K562 (cell line): Measurements from ENCODE around the gene CEP78.

ENCODE experiments used
- ARNT ChIP-seq, 2 experiments: fragments of 450-650 bp; IDR thresholded peaks; 2 replicates each; pipeline ENCODE4 v1.6.1; 2016; ENCODE audit warnings: mild to moderate bottlenecking in 1 of 2
- DEAF1 ChIP-seq: fragments of 450-650 bp; formaldehyde crosslinking; IDR thresholded peaks from 2 replicates; pipeline ENCODE4 v1.4.0; 2020; ENCODE audit warnings: mild to moderate bottlenecking, moderate library complexity
- ESRRA ChIP-seq: fragments of 450-650 bp; IDR thresholded peaks from 2 replicates; pipeline ENCODE4 v1.6.1; 2014; ENCODE audit warnings: low read depth, mild to moderate bottlenecking, moderate library complexity, borderline replicate concordance
- FOXJ2 ChIP-seq: fragments of 200-800 bp; sonication (Bioruptor generic); IDR thresholded peaks from 2 replicates; pipeline ENCODE4 v1.6.1; 2016; ENCODE audit warnings: missing genetic modification characterization, missing compliant biosample characterization
- MXI1 ChIP-seq: IDR thresholded peaks from 2 replicates; pipeline ENCODE4 v1.6.1; 2011; ENCODE audit warnings: low read depth, mild to moderate bottlenecking, improper control_type of control experiment, low read length
- NBN ChIP-seq: fragments of 450-650 bp; IDR thresholded peaks from 2 replicates; pipeline ENCODE4 v1.6.1; 2016; ENCODE audit warnings: low read depth, mild to moderate bottlenecking
- NR2C2 ChIP-seq, 2 experiments: fragments of 200-800 bp in 1 of 2; sonication (Bioruptor generic) in 1 of 2; sonication (generic) in 1 of 2; formaldehyde crosslinking in 1 of 2; IDR thresholded peaks; 2 replicates each; pipeline versions ENCODE4 v1.6.1 to v1.8.0; 2016 to 2022; ENCODE audit warnings: mild to moderate bottlenecking in 1 of 2, missing compliant biosample characterization in 1 of 2, missing genetic modification characterization in 1 of 2, missing genetic modification reagents in 1 of 2
- RFX5 ChIP-seq: IDR thresholded peaks from 2 replicates; pipeline ENCODE4 v1.6.1; 2011; ENCODE audit warnings: low read depth, mild to moderate bottlenecking, improper control_type of control experiment, low read length
- TF ChIP-seq, protein P1 (sequence below), 2 experiments: fragments of 450-650 bp in 1 of 2; sonication (generic) in 1 of 2; formaldehyde crosslinking in 1 of 2; IDR thresholded peaks in 1 of 2; conservative IDR thresholded peaks in 1 of 2; 2 replicates each; pipeline versions ENCODE4 v1.6.1 to v1.8.1; 2016 to 2023; ENCODE audit warnings: mild to moderate bottlenecking in 2 of 2, moderate library complexity in 2 of 2, inconsistent platforms in 1 of 2, missing genetic modification reagents in 1 of 2
- TF ChIP-seq, protein P2 (sequence below), 2 experiments: fragments of 450-650 bp; formaldehyde crosslinking in 1 of 2; IDR thresholded peaks; 2 replicates each; pipeline versions ENCODE4 v1.4.0 to v1.6.1; 2014 to 2020; ENCODE audit warnings: mild to moderate bottlenecking in 2 of 2, borderline replicate concordance in 1 of 2, low read depth in 1 of 2

DNA sequence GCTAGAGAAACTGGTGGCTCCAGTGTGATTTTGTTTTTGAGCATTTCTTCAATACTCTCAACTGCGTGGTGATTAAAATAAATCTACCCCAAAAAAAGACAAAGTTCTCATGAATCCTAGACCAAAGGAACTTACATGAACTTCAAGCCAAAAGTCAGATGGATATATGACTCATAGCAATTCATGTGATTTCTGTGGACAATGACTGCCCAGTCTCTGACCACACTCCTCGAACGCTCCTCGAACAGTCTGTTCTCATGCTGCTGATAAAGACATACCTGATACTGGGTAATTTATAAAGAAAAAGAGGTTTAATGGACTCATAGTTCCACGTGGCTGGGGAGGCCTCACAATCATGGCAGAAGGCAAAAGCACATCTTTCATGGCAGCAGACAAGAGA lies 46.4 kb upstream of the CEP78 start:
- TF ChIP-seq DEAF1 (CRISPR knock-in tag), result no peak
- TF ChIP-seq MXI1, result no peak
- TF ChIP-seq NBN, result no peak
- TF ChIP-seq FOXJ2 (tag), result no peak
- TF ChIP-seq, protein P1, sequence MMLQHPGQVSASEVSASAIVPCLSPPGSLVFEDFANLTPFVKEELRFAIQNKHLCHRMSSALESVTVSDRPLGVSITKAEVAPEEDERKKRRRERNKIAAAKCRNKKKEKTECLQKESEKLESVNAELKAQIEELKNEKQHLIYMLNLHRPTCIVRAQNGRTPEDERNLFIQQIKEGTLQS (IDR thresholded peaks at IDR 0.05), result no peak
- TF ChIP-seq, protein P1 (CRISPR knock-in tag; conservative IDR thresholded peaks at IDR 0.05), result no peak
- TF ChIP-seq RFX5, result no peak
- no peak for TF ChIP-seq ESRRA
- TF ChIP-seq, protein P2, sequence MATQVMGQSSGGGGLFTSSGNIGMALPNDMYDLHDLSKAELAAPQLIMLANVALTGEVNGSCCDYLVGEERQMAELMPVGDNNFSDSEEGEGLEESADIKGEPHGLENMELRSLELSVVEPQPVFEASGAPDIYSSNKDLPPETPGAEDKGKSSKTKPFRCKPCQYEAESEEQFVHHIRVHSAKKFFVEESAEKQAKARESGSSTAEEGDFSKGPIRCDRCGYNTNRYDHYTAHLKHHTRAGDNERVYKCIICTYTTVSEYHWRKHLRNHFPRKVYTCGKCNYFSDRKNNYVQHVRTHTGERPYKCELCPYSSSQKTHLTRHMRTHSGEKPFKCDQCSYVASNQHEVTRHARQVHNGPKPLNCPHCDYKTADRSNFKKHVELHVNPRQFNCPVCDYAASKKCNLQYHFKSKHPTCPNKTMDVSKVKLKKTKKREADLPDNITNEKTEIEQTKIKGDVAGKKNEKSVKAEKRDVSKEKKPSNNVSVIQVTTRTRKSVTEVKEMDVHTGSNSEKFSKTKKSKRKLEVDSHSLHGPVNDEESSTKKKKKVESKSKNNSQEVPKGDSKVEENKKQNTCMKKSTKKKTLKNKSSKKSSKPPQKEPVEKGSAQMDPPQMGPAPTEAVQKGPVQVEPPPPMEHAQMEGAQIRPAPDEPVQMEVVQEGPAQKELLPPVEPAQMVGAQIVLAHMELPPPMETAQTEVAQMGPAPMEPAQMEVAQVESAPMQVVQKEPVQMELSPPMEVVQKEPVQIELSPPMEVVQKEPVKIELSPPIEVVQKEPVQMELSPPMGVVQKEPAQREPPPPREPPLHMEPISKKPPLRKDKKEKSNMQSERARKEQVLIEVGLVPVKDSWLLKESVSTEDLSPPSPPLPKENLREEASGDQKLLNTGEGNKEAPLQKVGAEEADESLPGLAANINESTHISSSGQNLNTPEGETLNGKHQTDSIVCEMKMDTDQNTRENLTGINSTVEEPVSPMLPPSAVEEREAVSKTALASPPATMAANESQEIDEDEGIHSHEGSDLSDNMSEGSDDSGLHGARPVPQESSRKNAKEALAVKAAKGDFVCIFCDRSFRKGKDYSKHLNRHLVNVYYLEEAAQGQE (IDR thresholded peaks at IDR 0.05; ENCODE audit: borderline replicate concordance), result no peak
- TF ChIP-seq, protein P2 (CRISPR knock-in tag; IDR thresholded peaks at IDR 0.05; ENCODE audit: low read depth), result no peak
- TF ChIP-seq NR2C2 (CRISPR knock-in tag; IDR thresholded peaks at IDR 0.05), result no peak
- TF ChIP-seq NR2C2 (tag; IDR thresholded peaks at IDR 0.05), result no peak
- TF ChIP-seq ARNT (IDR thresholded peaks at IDR 0.05), result no peak
